Right forelimb (tissue), 1 donor: Measurements from ENCODE around the gene LCMT1.

Experiments
- DNase-seq: peaks from one replicate; pipeline ENCODE4 v3.0.0-alpha.2; 2018

The LCMT1 gene

GRCh38 chr16:25199457-25199856, 87.9 kb downstream of the LCMT1 start:
- DNase-seq, result no peak

- no peak for DNase-seq
Observed at GRCh38 chr16:25210758-25211157, 99.2 kb downstream of the LCMT1 start.

- no peak for DNase-seq
Observed at GRCh38 chr16:25212636-25213035, 101.1 kb downstream of the LCMT1 start.

GRCh38 chr16:25213709-25214397, 102.3 kb downstream of the LCMT1 start:
- DNase-seq, result no peak

GRCh38 chr16:25217112-25217511, 105.6 kb downstream of the LCMT1 start:
- DNase-seq, result no peak

GRCh38 chr16:25217921-25218320, 106.4 kb downstream of the LCMT1 start:
- DNase-seq, result no peak

- no peak for DNase-seq
Observed at GRCh38 chr16:25219070-25219737, 107.7 kb downstream of the LCMT1 start.

- DNase-seq, result no peak
Observed at GRCh38 chr16:25222959-25223358, 111.4 kb downstream of the LCMT1 start.

GRCh38 chr16:25223964-25224363, 112.4 kb downstream of the LCMT1 start:
- DNase-seq, result no peak

- DNase-seq, result no peak
Observed at GRCh38 chr16:25224731-25225319, 113.3 kb downstream of the LCMT1 start.
